Measurements from ENCODE around the gene DENND1A.
"Not testable (repeated sequence)": the region's sequence is repeated elsewhere in the genome, so short reads cannot be mapped to it uniquely, and the experiment has no call there.

The DENND1A gene

GRCh38 chr9:123947326-123947725 is 17.4 kb upstream of the DENND1A start:
- no peak for DNase-seq

- DNase-seq, result no peak
Observed at GRCh38 chr9:123946101-123946821, 16.3 kb upstream of the DENND1A start.

GRCh38 chr9:123945532-123945931 is 15.6 kb upstream of the DENND1A start:
- DNase-seq, result no peak

GRCh38 chr9:123944464-123944863 is 14.5 kb upstream of the DENND1A start:
- not testable (repeated sequence) for DNase-seq

GRCh38 chr9:123943671-123944070 is 13.7 kb upstream of the DENND1A start:
- DNase-seq, result no peak

- no peak for DNase-seq
Observed at GRCh38 chr9:123942542-123942941, 12.6 kb upstream of the DENND1A start.

GRCh38 chr9:123941524-123942070 is 11.7 kb upstream of the DENND1A start:
- DNase-seq, result no peak

- DNase-seq, result no peak
Observed at GRCh38 chr9:123940721-123941523, 11.0 kb upstream of the DENND1A start.

GRCh38 chr9:123938401-123938800 is 8.5 kb upstream of the DENND1A start:
- no peak for DNase-seq

- not testable (repeated sequence) for DNase-seq
Observed at GRCh38 chr9:123936575-123936974, 6.6 kb upstream of the DENND1A start.

- DNase-seq, result no peak
Observed at GRCh38 chr9:123933440-123934212, 3.7 kb upstream of the DENND1A start.

- peak; percentile 36 to 39 for DNase-seq
Observed at GRCh38 chr9:123929177-123929869, 603 bp downstream of the DENND1A start.

- peak in 1 of 2 experiments; percentile 13 for DNase-seq
Observed at GRCh38 chr9:123928533-123929176, 1.3 kb downstream of the DENND1A start.

- DNase-seq, result no peak
Observed at GRCh38 chr9:123927625-123928532, 2.0 kb downstream of the DENND1A start.

- DNase-seq, result no peak
Observed at GRCh38 chr9:123926941-123927340, 3.0 kb downstream of the DENND1A start.

- DNase-seq, result no peak
Observed at GRCh38 chr9:123925819-123926218, 4.1 kb downstream of the DENND1A start.

GRCh38 chr9:123925161-123925560 is 4.8 kb downstream of the DENND1A start:
- no peak for DNase-seq

GRCh38 chr9:123924727-123925126 is 5.2 kb downstream of the DENND1A start:
- DNase-seq, result no peak

GRCh38 chr9:123923884-123924283 is 6.0 kb downstream of the DENND1A start:
- DNase-seq, result no peak

GRCh38 chr9:123923377-123923776 is 6.5 kb downstream of the DENND1A start:
- DNase-seq, result no peak

- no peak for DNase-seq
Observed at GRCh38 chr9:123922911-123923310, 7.0 kb downstream of the DENND1A start.
